ENCODE data around the gene TADA2B. TPM values are rescaled to one million over a fixed set of nuclear protein-coding genes. Genes with fewer than 3 reads are reported as not detected.

TADA2B gene
- total and polyA plus RNA-seq, 2 of the 4 experiments (the other 2 are of a cell fraction): 6.1 to 8.6 TPM

Other genes starting within 250 kb of the TADA2B start
- 40.7 and 48.9 TPM in 2 replicates for gene TBC1D14, start 133.5 kb upstream of the TADA2B start, total RNA-seq (2012; rRNA removed)
- 29.8 and 31.7 TPM in 2 replicates for gene TBC1D14, start 133.5 kb upstream of the TADA2B start, polyA plus RNA-seq (2012; rRNA removed)
- 33.0 and 48.6 TPM in 2 replicates for gene GRPEL1, start 24.7 kb downstream of the TADA2B start, total RNA-seq (2012; rRNA removed)
- 32.0 and 33.9 TPM in 2 replicates for gene GRPEL1, start 24.7 kb downstream of the TADA2B start, polyA plus RNA-seq (2012; rRNA removed)
- 0.28 and 0.36 TPM in 2 replicates for gene SORCS2, start 149.2 kb downstream of the TADA2B start, total RNA-seq (2012; rRNA removed)
- gene SORCS2, start 149.2 kb downstream of the TADA2B start, polyA plus RNA-seq (2012; rRNA removed): 0.62 and 0.67 TPM in 2 replicates

Data from IMR-90 (cell line).